RCC 7860 (cell line): ENCODE measurements around the gene DAP3.
"Not testable (repeated sequence)": the region's sequence is repeated elsewhere in the genome, so short reads cannot be mapped to it uniquely, and the experiment has no call there.

ENCODE experiments used
- DNase-seq: peaks from one replicate; pipeline ENCODE4 v3.0.0-alpha.2; 2015; ENCODE audit warnings: low spot score
- FAIRE-seq: peaks from 2 replicates; lab custom pipeline; 2012; peaks lifted over from hg19 to GRCh38; lab: Jason Lieb, UNC

DAP3 gene

DNA sequence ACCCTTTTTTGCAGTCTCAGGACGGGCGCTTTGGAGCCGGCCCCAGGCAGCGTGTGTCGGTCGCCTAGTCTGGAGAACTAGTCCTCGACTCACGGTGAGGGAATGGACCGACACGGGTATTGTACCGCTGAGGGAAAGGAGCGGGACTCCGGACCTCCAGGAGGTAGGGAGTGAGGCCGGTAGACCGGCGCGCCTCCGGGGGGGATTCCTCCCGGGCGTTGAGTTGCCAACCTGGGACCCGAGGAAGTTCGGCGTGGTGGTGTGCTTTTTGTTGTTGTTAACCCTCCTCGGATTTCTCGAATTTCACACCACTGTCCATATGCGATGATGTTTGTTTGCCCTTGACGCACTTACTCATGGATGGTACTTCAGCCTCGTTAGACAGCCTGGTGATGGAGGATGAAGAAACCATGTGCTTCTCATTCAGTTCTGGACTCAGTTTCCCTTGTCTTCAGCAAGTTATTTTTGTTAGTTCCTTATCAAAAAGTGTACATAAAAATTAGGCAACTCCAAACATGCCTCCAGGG, at the start of gene DAP3:
TSS of gene DAP3 (plus strand) at position 11 of the 527 bp plus-strand sequence. CDS start 20,689 bp downstream, outside the sequence.
- DNase-seq, FAIRE-seq: not testable (repeated sequence)

DNA sequence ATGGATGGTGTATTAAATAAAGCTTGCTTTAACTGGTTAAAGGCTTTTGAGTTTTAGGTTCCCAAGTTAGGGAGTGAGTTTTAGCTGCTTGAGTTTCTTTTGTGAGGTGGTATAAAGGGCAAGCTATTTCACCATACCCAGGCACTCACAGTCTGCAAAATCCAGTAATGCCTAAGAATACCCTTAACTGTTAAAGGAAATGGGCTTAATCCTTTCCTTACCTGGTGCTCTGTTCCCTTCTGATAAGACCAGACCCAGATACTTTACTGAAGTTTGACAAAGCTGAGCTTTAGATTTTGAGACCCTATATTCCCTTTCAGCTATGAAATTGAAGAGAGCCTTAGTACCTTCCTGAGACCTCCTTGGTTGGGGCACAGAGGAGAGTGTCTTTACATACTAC, 48.5 kb upstream of the DAP3 start:
- no peak for DNase-seq
- FAIRE-seq: no peak

DNA sequence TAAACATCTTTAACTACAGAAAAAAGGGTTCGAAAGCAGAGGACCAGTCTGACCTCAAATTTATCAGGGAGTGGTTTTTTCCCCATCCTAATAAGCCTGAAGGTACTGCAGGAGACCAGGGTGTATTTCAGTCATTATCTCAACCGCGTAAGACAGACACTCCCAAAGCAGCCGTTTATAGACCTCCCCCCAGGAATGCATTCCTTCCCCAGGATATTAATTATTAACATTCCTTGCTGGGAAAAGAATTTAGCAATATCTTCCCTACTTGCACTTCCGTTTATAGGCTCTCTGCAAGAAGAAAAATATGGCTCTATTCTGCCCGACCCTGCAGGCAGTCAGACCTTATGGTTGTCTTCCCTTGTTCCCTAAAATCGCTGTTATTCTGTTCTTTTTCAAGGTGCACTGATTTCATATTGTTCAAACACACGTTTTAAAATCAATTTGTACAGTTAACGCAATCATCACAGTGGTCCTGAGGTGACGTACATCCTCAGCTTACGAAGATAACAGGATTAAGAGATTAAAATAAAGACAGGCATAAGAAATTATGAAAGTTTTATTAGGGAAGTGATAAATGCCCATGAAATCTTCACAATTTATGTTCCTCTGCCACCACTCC, 46.2 kb upstream of the DAP3 start:
- DNase-seq, FAIRE-seq: not testable (repeated sequence)

DNA sequence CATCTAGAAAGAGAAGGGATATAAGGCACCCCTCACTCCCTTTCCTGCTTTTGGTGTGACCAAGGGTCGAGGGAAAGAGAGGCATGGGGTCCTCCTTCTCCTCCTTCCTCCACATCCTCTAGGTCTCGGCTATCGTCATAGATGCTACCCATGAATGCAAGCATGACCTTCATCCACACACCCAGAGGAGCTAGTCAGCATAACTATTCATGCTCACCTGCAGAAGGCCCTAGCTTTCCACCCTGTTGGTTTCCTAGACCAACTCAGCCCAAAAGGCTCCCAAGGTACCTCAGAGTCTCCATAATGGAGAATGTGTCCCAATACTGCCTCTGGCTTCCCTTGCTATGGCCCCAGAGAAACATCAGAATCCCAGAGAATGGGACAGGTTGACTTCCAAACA, 45.7 kb upstream of the DAP3 start:
- DNase-seq: no peak
- no peak for FAIRE-seq

DNA sequence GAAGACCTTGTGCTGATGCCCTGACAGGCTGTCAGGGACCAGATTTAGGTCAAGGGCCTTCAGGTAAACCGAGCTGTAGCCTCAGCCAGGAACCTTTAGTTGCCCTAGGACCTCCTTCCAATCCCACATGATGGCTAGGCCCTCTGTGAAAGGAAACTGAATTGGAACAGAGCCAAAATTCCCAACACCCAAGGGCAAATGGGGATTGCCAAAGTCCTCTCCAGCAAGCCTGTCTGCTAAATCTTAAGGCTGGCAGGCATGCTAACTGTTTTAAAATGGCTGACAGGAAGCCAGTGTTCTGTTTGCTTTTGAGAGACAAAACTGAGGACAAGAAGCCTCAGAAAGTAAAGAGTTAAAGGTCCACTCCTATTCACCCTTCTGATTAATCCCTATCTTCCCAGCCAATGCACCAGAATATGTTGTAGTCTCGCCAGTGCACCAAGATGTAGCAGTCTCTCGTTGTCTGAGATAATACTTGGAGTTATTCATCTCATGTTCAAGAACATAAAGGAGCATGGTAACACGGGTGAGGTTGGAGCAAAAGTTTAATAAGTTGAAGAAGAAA, 43.8 kb upstream of the DAP3 start:
- FAIRE-seq (no peak), DNase-seq (no peak)

DNA sequence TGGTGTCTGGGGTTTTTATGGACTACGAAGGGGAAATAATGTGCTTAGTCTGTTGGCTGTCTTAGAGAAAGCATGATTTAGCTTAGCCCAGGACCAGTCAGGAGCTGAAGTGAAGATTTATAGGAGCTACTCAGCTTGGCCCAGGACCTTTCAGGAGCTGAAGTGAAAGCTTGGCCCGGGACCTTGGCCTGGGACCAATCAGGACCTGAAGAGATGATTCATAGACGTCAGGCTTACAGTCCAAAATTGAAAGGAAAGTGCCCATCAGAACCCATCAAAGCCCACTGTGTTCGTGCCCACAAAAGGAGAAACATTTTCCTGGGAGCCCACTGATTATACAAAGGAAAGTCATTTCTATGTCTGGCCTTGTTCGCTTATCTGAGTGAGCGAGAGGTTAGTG, 43.2 kb upstream of the DAP3 start:
- no peak for FAIRE-seq
- no peak for DNase-seq

DNA sequence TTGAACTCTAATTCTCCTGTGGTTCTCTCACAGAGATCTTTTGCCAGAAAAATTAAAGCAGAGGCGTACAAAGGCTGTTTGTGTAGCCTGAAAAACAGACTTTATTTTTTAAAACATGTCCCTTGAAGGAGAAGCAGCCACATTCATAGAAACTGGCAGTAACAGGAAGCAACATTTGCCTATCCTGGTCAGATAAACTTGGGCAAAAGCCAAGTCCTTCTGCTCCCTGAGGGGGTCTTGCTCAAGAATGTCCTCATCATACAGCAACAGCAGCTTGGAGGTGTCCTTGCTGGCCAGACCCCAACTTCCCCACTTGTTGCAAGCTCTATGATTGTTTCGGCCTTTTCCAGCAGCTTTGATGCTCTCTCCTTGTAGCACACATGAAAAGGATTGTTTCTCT, 42.6 kb upstream of the DAP3 start:
- FAIRE-seq: no peak

DNA sequence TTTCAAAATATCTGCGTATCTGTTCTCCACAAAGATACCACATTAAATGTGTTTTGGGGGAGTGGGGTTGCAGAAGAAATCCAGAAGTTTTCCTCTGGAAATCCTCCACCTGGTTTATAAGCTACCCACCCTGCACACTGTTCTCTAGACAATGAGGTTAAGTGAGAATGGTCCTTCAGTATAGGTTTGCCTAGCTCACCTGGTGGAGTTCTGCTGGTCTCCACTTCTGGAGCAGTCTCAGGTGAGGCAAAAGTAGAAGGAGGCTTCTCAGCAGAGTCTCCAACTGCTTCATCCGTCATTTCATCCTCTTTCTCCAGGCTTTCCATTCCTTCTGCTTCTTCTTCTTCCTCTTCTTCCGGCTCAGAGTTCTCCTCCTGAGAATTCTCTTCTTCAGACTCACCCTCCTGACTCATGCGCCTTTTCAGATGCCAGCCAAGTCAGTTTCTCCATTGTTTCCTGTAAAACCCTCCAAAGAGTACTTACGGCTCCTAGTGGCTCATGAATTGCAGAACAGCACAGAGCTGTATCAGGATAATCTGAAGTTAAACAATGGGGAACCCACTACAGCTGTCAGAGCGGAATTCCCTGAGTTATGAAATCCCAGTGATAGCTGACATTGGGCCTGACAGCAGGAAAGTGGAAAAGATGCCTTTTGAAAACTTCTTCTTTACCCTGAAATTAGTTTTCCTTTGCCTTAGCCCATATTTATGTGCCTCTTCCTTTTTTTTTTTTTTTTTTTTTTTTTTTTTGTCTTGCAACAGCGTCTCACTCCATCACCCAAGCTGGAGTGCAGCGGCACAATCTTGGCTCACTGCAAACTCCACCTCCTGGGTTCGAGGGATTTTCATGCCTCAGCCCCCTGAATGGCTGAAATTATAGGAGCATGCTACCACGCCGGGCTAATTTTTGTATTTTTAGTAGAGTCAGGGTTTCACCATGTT, 40.4 kb upstream of the DAP3 start:
- FAIRE-seq (peak; percentile 91), DNase-seq (peak; percentile 92)

More for the DNA sequence above, 42.6 kb upstream of the DAP3 start:
- DNase-seq: no peak

DNA sequence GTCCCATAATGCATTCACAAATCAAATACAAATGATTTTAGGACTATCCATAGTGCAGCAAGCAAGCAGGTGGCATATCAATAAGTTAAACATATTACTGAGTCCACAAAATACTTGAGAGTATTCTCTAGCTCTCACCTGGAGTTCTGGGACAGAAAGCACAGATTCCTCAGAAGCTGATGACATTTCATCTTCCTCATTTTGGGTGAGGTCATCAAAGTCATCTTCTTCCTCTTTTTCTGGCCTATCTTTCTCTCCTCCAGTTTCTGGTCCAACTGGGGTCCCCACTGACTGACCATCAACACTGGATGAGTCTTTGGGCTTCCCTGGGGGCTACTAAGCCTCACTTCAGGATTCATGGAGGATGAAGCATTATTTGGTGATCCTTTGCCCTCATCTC, 39.2 kb upstream of the DAP3 start:
- no peak for FAIRE-seq
- DNase-seq: no peak

DNA sequence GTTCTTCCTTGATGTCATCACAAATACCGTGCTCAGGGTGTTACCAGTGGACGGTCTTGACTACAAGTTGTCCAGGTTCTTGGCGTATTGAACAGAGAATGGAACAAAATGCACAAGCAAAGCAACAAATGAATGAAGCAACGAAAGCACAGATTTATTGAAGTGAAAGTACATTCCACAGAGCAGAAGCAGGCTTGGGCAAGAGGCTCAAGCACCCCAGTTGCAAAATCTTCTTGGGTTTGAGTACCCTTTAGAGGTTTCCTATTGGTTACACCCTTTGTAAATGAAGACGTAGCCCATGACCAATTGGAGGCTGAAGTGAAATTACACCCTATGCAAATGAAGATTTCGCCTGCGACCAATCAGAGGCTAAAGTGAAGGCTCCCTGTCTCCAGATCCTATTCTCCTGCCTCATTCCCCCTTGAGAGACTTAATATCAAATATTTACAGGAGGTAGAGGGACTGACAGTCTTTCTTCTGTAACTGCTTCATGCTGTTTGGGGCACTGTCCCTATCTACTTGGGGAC, 38.6 kb upstream of the DAP3 start:
- DNase-seq (no peak), FAIRE-seq (no peak)

DNA sequence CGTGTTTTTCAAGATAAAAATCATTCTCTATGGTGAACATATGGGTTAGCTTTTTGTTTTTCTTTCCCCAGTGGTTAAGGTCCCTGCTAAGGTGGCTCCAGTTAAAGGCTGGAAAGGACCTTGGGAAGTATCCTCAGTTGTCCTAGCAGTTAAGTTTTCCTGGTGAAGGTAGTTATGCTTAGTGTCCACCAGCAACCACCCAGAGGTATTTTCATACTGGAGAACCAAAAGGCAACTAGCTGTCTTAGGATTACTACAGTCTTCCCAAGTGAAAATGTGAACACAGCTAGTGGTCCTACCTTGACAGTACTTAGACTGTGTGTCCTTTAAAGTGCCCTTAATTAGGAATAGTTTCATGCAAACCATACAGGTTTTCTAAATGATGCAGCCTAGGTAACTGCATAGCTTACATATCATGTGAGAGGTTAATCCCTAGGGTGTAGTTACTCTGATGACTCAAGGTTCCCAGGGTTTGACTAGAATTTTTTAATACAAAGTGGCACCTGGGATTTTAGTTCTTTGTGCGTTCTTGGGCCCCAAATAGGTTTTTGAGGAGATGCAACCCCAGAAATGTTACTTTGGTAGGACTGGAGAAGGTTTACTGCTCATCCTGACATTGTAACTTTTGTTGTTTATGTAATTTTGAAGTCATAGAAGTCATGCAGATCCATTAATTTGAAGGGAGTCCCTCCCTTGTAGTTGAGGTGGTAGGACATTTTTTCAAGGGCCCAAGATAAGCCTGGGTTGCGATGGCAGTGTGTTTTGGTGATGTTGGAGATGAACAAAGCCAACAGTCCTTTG, 36.8 kb upstream of the DAP3 start:
- DNase-seq: peak; percentile 34

DNA sequence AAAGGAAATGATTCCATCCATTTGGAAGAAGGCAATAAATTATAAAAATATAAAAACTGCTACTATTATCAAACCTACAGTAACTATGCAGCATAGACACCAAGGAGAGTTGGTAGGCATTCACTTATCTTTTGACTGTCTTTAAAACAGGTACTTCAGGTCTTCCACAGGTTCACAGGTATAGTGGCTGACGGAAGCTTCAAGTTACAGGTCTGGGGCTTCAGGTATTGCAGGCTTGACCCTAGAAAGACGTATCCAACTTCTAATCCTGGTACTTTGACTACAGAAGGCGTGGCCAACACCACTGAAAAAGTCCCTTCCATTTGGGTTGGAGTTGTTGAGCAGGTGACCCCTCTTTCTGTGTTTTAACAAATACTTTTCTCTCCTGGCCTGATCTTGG, 35.9 kb upstream of the DAP3 start:
- no peak for DNase-seq
- FAIRE-seq: no peak

More for the DNA sequence above, 36.8 kb upstream of the DAP3 start:
- no peak for FAIRE-seq

DNA sequence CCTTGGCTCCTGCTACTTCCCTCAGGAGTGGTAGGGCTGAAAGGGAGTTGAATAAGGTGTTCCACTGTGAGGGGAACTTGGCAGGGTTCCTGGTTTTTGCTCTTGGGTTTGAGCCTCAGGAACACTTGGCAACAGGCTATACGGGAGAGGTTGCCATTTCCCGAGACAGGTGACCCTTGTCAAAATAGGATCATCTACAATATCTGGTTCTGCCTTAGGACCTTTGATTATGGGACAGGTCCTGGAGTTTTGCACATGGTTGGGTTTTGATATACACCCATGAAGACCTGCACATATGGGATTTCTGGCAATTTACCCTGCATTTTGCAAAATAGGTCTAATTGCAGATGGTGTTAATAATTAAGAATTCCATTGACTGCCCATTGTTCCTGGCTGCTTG, 31.4 kb upstream of the DAP3 start:
- FAIRE-seq (no peak), DNase-seq (no peak)

DNA sequence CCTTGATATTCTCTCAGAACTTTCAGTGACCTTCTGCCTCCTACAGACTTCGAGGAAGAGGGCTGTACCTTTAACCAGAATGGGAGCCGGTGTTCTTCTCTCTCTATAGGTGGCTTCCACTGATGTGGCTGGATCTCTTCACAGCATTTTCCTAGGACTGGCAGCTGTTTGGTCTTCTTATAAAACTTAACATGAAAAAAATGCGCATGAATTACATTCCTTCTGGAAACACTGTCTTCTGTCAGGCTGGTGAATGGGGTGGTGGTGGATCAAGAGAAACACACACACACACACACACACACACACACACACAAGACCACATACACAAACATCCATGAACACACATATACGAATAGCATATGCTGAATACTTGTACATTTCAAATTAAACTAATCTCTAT, 27.7 kb upstream of the DAP3 start:
- DNase-seq, FAIRE-seq: not testable (repeated sequence)

DNA sequence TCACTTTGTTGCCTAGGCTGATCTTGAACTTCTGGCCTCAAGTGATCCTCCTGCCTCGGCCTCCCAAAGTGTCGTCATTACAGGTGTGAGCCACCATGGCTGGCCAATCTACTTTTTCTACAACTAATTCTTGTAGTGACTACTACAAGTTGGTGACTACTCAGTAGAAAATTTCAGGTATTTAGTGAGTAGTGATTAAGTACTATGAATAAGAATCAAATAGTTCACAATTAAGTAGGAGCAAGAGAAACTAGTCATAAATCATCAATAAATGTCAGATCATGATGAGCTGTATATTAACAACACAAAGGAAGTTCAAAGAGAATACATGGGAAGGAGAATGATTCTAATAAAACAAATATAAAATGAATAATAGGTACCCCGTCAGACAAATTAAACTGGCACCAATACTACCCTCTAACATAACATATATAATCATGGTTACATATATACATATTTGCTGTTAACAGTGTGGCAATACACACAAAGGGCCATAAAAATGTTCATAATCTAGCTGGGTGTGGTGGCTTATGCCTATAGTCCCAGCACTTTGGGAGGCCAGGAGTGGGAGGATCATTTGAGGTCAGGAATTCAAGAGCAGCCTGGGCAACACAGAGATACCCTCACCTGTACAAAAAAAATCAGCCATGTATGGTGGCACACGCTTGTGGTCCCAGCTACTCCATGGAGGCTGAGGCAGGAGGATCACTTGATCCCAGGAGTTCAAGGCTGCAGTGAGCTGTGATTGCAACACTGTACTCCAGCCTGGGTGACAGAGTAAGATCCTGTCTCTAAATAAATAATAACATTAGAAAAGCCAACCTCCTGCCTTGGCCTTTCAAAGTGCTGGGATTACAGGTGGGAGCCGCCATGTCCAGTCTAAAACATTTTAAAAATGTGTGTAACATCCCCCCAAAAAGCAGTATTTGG, 19.4 kb upstream of the DAP3 start:
- DNase-seq: peak; percentile 11
- no peak for FAIRE-seq

DNA sequence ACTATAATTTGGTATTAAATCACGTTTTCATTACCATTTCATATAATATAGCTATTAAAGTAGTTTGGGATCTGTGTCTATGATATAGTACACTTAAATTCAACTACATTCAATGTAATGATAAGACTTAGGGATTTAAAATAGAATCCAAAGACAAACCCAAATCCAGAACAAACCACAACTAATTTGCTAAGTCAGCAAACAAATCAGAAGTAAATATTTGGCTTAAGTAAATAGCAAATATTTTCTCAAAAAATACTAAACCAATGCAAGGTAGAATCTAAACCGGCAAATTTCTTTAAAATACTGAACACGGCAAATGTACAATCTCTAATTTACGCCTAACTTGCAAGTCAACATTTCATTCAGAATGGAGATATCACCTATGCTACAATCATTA, 17.1 kb upstream of the DAP3 start:
- no peak for FAIRE-seq
- DNase-seq: no peak

DNA sequence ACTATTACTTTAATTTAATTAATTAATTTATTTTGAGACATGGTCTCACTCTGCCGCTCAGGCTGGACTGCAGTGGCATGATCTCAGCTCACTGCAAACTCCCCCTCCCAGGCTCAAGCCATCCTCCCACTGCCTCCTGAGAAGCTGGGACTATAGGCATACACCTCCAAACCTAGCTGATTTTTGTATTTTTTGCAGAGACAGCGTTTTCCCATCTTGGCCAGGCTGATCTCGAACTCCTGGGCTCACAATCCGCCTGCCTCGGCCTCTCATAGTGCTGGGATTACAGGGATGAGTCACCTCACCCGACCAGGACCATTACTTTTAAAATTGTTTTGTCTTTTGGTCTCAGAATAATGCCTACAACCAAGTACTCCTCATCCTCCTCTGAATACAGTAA, 15.9 kb upstream of the DAP3 start:
- FAIRE-seq (no peak), DNase-seq (no peak)

DNA sequence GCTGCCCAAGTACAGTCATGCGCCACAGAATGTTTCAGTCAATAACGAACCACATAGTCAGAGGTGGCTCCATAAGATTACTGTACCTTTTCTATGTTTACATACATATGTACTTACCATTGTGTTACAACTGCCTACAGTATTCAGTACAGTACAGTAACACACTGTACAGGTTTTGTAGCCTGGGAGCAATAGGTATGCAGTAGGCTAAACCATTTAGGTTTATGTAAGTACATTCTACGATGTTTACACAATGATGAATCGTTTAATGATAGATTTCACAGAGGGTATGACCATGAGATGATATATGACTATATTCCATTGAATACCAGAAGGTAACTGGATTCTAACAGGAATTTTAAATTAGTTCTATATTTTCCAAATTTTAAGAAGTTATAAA, 10.9 kb upstream of the DAP3 start:
- no peak for DNase-seq
- FAIRE-seq: no peak

DNA sequence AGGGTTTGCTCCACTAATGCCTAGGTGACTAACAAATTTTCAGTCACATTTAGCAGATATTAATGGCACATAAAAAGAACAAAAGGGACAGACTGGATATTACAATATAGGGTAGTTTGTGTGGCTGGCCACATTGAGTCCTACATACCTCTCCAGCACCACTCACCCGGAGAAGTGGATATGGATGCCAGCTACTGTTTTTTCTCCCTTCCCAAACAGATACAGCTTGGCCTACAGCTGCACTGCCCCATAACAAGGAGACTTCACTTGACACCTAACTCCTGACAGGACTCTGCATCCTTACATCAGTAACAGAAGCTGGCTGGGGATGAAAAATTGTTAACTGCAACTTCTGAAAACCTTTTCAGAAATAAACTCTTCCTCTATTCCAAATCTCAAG, 9.9 kb upstream of the DAP3 start:
- not testable (repeated sequence) for FAIRE-seq, DNase-seq
